GM15510 (cell line): ENCODE results near the gene ANKRD6.

Experiments used
- POLR2A ChIP-seq: IDR thresholded peaks from 3 replicates; pipeline ENCODE4 v1.6.1; 2011; ENCODE audit warnings: borderline replicate concordance; ENCODE audit not compliant: insufficient read length; ENCODE audit errors: extremely low read depth

ANKRD6 gene

GRCh38 chr6:89581689-89582088 lies 148.7 kb downstream of the ANKRD6 start:
- no peak for TF ChIP-seq POLR2A

GRCh38 chr6:89582669-89583325 lies 149.8 kb downstream of the ANKRD6 start:
- TF ChIP-seq POLR2A = no peak

- no peak for TF ChIP-seq POLR2A
Measured at GRCh38 chr6:89583559-89583958, 150.6 kb downstream of the ANKRD6 start.

GRCh38 chr6:89584539-89584938 lies 151.6 kb downstream of the ANKRD6 start:
- TF ChIP-seq POLR2A = no peak

GRCh38 chr6:89585154-89585553 lies 152.2 kb downstream of the ANKRD6 start:
- no peak for TF ChIP-seq POLR2A

GRCh38 chr6:89589297-89590025 lies 156.5 kb downstream of the ANKRD6 start:
- TF ChIP-seq POLR2A = no peak

GRCh38 chr6:89590133-89590532 lies 157.2 kb downstream of the ANKRD6 start:
- no peak for TF ChIP-seq POLR2A

- TF ChIP-seq POLR2A = no peak
Measured at GRCh38 chr6:89591745-89592144, 158.8 kb downstream of the ANKRD6 start.

GRCh38 chr6:89596056-89596455 lies 163.1 kb downstream of the ANKRD6 start:
- TF ChIP-seq POLR2A = no peak

- TF ChIP-seq POLR2A = no peak
Measured at GRCh38 chr6:89596484-89596883, 163.5 kb downstream of the ANKRD6 start.

GRCh38 chr6:89597372-89597771 lies 164.4 kb downstream of the ANKRD6 start:
- no peak for TF ChIP-seq POLR2A

GRCh38 chr6:89597988-89598387 lies 165.0 kb downstream of the ANKRD6 start:
- TF ChIP-seq POLR2A = no peak

GRCh38 chr6:89599727-89600126 lies 166.8 kb downstream of the ANKRD6 start:
- TF ChIP-seq POLR2A = no peak

GRCh38 chr6:89602166-89602565 lies 169.2 kb downstream of the ANKRD6 start:
- no peak for TF ChIP-seq POLR2A

GRCh38 chr6:89604653-89605052 lies 171.7 kb downstream of the ANKRD6 start:
- TF ChIP-seq POLR2A = no peak

GRCh38 chr6:89605861-89606260 lies 172.9 kb downstream of the ANKRD6 start:
- no peak for TF ChIP-seq POLR2A
